Medulla oblongata (tissue), 1 donor: ENCODE results near the gene MAGEA10.
"Not testable (repeated sequence)": the region's sequence is repeated elsewhere in the genome, so short reads cannot be mapped to it uniquely, and the experiment has no call there.

ENCODE experiments used
- DNase-seq: peaks from one replicate; pipeline ENCODE4 v3.0.0-alpha.2; 2015; ENCODE audit errors: extremely low spot score

The MAGEA10 gene

DNA sequence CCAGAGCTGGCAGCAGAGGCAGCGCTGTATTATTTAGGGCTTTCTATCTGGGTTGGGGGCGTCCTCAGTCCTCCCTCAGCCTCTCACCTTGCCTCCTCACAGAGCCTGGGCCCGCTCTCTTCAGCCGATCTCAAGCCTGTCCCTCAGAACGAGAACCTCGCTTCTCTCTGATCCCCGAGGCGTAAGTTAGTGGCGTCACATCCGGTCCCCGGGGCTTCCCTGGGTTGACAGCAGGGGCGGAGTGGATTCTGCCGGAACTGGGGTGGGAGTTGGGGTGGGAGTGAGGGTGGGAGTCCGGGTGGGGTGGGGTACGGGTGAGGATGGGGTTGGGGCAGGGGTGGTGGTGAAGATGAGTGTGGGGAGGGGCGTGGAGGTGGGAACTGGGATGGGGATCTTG, at the start of gene MAGEA10:
Gene MAGEA10 (minus strand): TSS at position 190 of the 397 bp plus-strand sequence. CDS start 2,957 bp downstream, outside the sequence.
- DNase-seq, result no peak

DNA sequence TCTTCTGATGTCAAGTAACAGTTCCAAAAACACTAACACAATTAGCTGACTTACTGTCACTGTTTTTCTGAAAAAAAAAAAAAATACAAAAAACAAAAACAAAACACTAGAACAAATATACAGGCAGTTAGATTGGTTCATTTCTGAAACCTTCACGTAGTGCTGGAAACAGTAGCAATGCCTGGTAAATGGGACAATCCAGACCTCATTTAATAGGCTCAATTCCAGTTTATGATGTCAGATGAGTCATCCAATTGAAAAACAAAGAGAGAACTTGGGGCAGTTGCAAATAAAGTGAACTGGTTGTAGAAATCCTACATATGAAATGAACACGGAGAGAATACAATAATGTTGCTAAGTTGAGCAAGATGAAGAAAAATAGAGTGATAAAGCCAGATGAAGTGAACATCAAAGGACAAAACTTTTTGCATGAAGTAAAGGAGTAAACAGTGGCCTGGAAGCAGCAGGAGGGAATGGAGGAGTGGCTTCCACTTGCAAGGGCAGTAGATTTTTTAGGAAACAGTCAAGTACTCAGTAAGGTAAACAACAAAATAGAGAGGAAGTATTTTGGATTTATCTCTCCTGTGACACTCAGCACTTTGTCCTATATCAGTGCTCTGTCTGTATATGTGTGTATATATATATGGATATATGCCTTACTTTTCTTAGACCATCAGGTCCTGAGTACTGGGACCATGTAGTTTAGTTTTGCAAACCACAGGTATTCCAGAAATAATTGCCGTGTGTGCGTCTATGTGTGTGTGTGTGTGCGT, 39.3 kb upstream of the MAGEA10 start:
- DNase-seq, result no peak

DNA sequence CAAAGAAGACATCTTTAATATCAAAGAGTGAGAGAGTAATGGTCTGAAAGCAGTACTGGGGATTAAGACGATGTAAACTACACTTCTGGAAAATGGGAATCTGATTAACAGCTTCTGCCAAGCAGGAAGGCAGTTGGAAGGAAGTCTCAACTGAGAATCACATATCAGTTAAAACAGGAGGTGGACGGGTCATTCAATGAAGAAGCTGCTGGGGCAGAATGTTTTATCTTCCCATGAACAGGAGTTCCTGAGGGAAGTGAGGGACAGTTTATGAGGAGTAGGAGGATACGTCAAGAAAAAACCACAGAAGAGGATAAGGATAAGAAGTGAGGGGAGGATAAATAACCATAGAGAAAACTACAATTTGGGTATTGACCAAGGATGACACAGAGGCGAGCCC, 38.7 kb upstream of the MAGEA10 start:
- DNase-seq, result no peak

DNA sequence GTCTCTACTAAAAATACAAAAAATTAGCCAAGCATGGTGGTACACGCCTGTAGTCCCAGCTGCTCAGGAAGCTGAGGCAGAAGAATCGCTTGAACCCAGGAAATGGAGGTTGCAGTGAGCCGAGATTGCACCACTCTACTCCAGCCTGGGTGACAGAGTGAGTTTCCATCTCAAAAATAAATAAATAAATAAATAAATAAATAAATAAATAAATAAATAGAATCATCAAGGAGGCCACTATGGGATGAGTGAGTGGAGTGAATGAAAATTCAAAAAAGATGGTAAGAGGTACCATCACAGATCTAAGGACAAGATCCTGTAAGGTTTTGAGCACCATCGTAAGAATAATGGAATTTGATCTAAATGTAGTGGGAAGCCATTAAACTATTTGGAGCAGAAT, 37.5 kb upstream of the MAGEA10 start:
- not testable (repeated sequence) for DNase-seq

DNA sequence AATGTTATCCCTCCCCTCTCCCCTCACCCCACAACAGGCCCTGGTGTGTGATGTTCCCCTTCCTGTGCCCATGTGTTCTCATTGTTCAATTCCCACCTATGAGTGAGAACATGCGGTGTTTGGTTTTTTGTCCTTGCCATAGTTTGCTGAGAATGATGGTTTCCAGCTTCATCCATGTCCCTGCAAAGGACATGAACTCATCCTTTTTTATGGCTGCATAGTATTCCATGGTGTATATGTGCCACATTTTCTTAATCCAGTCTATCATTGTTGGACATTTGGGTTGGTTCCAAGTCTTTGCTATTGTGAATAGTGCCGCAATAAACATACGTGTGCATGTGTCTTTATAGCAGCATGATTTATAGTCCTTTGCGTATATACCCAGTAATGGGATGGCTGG, 35.5 kb upstream of the MAGEA10 start:
- not testable (repeated sequence) for DNase-seq

DNA sequence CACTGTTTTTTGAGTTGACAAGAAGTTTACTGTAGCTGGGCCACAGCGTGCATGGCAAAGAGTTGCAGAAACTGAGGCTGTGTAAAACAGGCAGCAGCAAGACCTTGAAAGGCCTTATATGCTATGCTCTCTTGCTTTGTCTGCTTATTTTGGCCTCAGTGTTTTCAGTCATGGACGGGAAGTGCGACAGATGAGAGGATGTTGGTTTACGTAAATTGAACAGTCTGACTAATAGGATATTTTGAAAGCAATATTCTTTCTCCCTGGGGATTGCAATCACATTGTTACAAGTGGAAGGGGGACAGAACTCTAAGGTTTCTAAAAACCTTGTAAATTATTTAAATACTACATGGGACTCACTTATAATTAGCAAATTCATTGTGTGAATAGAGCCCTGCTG, 32.2 kb upstream of the MAGEA10 start:
- no peak for DNase-seq

DNA sequence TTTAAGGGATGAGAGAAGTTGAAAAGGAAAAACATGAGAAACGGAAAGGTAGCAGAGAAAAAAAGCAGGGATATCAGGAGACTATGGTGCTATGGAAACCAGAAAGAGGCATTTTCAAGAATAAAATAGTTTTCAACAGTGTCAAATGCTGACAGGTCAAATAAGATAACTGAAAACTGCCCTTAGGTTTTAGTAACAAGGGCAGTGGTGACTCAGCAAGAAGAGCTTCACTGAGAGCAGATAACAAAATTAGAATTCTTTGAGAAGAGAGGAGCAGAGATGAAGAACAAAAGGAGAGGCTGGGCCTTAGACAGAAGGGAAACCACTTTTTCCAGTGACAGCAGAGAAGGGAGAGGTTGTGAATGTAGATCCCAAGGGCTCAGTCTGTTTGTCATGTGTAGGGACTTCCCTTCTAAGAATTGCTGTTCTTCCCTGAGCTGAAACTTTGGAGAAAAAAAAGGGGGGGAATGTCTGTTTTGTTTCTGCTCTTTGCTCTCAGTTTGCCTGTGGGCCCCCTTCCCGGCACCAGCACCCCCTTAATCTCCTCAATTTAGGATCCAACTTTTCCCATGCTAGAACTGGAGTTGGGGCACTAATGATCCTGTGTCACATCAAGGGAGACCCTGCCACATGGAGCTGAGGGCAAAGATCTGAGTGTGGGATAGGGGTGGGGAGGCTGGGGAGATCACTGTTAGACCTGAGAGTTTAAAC, 26.8 kb upstream of the MAGEA10 start:
- DNase-seq, result no peak

DNA sequence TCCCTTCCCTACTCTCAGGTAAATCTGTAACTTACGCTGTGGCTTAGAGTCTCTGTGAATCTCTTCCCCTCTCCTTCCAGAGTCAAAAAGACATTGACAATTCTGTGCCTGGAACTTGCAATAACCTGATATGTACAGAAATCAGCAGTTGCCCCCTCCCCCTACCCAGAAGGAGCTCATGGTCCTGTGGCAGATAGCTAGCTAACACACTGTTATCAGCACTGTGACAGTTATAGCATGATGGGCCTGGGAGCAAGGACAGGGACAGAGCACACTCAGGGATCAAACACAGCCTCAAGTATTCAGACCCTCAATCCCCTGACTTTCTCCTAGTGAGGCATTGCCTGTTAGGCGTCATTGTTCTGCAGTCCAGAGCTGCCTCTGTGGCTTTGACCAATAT, 18.7 kb upstream of the MAGEA10 start:
- no peak for DNase-seq

DNA sequence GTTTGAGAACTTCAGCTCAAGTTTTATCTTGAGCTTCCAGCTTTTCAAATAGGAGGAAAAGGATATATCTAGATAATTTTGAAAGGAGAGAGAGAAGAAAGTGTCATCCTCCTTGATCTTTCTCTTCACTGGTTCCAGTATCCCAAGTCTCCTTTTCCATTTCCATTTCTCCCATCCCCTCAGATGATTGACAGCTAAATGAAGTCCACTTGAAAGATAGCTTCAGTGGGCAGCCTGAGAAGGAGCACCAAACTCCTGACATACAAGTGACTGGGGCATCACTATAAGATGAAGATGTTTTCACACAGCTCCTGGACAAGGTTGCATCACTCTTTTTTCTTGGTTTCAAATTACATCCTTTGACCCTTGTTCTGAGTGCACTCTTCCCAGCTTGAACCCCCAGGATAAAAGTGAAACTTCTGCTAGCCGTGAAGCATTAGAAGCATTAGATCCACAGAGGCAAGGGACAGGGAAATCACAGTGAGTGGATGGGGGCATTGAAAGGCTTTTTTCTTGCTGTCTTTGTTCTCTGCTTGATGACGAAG, 17.5 kb upstream of the MAGEA10 start:
- no peak for DNase-seq

DNA sequence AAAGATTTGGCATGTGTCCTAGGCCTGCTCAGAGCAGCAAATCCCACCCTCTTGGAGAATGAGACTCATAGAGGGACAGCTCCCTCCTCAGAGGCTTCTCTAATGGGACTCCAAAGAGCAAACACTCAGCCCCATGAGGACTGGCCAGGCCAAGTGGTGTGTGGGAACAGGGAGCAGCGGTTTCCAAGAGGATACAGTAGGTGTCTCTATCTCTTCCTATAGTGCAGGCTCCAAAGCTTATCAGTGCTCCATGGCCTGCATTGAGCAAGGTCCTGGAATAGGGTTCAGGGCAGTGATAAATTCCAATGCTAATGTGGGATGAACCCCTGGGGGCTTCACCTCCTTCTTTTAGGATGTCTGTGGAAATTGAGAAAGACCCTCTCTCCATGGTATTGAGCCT, 15.7 kb upstream of the MAGEA10 start:
- no peak for DNase-seq

DNA sequence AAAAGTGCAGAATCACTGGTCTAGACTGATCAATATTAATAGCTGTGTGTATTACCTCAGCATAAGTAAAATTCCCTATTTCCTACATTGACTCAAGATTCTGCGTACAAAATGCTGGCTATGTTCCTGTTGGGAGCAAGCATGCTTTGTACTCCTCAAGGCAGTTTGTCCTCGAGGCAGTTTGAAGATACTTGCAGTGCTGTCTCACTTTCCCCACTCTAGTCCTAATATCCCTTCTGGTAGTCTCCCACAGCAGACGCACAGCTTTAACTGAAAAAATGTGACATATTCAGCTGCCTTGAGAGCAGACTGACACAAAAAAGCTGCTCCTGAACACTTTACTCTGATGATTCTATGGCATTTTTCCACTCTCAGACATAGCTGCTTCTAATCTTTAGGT, 12.9 kb upstream of the MAGEA10 start:
- DNase-seq, result no peak

DNA sequence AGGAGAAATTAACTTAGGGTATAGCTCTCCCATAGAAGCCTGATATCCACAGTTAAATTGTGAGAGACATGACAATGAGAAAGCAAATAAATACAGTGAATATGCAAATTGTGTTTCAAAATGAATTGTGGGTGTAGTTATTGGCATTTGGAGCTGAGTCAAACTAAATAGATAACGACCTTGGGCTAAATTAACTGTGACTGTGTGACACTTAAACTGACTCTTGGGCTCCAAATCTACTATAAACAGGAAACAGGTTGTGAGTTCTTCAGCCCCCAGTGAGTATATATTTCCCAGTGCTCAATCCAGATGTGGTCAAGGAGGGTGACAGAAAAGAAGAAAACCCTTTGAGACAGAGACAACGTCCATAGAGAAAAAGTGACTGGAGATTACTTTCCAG, 11.3 kb upstream of the MAGEA10 start:
- no peak for DNase-seq

DNA sequence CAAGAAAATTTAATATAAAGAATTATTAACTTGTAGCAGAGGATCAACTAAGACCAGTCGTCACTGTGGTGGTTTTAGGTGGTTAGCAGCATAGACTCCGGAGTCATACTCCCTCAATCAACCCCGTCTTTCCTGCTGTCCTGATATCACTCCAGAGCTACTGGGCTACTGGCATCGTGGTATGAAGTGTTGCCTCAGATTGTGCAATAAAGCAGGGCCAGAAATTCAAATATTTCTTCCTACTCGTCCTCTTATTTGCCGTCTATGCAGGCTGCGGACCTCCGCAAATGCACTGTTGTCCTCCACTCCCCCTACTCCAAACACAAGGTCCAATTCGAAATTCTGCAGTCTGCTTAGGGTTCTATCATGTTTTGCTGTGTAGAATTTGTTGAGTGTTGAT, 1.2 kb upstream of the MAGEA10 start:
- DNase-seq, result no peak

DNA sequence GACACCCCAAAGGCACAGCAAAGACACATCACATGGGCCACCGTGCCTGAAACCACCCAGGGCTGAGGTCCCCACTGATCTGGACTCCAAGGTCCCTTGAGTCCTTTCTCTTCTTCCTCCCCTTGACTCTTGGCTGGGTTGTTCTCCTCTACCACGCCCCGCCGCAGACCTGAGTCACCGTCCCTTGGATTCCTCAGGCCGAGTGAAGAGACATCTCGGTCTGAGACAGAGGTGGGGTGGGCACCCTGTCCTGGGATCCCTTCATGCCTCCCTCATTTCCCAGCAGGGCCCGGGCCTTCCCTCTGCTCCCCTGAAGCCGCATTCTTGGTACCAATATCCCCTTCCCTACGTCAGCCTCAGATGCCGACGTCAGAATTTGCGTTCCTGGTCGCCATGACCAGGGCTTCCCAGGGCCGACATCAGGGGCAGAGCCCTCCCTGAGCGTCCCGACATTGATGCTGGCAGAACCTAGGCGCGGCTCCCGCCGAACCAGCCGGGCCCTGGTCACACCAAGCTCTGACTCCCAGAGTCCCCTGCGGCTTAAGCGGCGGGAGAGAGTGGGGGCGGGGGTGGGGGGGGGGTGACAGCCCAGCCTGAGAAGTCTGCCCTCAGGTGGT, 498 bp downstream of the MAGEA10 start:
- no peak for DNase-seq

DNA sequence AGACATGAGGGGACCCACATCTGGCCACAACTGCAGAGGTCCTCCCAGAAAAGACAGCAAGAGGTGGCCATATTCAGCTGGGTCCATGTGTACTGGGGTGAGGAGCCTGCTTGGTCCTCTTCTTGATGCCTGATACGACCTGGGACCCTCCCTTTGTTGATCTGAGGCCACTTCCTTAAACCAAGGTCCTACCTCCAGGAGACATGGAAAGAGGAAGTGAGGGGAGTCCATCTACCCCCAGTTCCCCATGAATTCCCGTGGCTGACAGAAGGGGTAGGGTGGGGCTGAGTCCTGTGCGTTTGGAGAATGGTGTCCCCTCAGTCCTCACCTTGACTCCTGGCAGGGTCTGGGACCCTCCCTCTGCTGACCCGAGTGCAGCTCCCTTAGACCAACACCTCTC, 2.1 kb downstream of the MAGEA10 start:
- DNase-seq, result no peak

DNA sequence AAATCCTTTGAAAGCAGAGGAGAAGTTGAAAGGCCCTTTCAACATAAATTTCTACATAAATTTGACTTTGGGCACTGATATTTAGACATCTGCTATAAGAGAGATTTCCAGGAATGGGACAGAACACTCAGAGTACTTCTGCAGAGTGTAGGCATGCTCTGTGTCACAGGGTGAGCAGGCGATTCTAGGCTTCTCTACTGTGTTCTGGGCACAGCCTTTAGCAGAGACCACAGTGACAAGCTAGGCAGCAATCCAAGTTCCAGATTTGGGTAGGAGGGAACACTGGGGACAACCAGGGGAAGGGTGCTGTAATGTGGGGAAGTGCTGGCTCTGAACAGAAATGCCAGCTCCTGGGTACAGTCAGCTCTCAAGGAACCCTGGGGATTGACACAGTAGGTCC, 6.9 kb downstream of the MAGEA10 start:
- no peak for DNase-seq

DNA sequence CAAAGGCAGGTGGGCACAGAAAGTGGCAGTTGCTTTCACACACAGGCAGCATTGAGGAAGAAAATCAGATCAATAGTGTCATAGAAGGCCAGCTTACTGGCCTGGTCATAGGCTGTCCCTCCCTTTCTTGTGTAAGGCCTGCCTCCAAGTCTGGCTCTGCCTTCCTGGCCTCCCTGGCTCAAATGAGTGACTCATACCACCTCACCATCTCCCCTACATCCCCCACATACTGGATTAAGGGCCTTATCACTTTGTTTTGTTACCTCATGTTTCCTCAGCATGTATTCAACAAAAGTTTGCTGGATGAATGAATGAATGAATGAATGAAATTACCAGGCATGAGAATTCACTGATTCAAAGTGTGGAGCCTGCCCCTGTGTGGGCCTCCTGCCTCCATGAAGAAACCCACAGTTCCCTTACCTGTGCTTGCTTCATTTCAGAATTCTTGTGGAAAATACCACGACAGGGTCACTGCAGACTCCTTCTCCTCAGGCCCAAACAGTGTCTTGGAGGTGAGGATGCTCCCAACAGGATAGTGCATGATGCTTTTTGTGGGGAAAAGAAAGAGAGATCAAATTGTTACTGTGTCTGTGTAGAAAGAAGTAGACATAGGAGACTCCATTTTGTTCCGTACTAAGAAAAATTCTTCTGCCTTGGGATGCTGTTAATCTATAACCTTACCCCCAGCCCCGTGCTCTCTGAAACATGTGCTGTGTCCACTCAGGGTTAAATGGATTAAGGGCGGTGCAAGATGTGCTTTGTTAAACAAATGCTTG, 9.1 kb downstream of the MAGEA10 start:
- not testable (repeated sequence) for DNase-seq

DNA sequence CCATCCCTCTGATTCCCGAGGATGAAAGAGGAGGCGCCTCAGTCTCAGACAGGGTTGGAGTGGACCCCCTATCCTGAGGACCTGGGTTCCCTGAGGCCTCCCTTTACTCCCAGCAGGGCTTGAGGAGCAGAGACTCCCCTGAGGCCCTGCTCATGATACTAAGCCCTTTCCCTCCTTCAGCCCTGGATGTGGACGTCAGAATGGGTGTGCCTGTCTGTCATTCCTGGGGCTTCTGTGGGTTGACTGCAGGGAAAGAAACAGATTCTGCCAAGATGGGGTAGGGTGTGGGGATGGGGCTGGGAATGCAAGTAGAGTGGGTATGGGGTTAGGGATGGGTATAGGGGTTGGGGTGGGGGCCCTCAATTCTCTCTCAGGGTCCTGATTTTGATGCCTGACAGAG, 21.1 kb downstream of the MAGEA10 start:
- DNase-seq, result no peak

DNA sequence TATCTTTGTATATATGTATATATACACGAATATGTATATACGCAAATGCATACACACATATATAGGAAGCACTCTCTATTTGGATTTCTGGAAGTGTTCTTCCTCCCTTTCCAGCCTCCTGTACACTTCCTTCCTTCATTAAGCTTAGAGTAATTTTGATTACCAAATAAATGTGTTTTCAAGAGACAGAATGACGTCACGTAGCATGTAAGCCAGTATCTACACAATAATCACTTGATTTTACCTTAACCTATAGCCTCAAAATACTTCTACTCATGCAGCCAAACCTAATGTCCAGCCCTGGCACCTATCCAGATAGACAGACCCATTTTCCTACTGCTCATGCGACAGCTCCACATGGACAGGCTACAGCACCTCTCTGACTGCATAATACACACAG, 29.9 kb downstream of the MAGEA10 start:
- no peak for DNase-seq

DNA sequence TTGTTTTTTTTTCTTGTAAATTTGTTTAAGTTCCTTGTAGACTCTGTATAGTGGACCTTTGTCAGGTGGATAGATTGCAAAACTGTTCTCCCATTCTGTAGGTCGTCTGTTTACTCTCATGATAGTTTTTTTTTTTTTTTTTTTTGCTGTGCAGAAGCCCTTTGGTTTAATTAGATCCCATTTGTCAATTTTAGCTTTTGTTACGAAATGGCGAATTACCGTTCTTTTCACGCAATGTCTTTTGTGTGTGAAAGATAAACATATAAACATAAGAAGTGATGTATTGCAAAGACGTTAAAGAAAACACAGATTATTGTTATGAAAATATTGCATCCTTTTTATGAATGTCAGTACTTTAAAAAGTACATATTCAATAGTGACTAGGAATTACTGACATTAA, 34.5 kb downstream of the MAGEA10 start:
- no peak for DNase-seq

DNA sequence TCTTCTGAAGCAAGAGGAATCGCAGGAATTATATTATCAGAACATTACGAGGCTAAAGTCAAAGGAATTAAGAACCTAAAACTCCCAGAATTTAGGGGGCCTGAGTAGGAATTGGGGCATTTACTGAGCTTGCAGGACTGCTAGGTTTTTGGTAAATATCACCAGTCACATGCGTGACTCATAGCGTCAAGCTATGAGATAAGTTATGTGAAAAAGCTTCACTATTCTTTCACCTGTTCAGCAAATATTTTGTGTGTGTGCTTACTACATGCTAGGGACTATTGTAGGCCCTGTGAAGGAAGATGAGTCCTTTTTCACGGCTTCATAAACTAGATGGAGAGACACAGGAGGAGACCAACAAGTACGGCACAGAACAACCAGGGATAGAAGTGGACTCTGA, 52.2 kb downstream of the MAGEA10 start:
- DNase-seq, result no peak
